Stimulated activated CD8-positive, alpha-beta memory T cell treated with anti-CD3 and anti-CD28 coated beads, Interleukin-15, amount 100 ng/mL, for 1 hour (primary cell): ENCODE data around the gene PMM2.

Experiments used
- DNase-seq: peaks from one replicate; pipeline ENCODE4 v3.0.0-alpha.2; 2020; ENCODE audit warnings: low read depth

The PMM2 gene

DNA sequence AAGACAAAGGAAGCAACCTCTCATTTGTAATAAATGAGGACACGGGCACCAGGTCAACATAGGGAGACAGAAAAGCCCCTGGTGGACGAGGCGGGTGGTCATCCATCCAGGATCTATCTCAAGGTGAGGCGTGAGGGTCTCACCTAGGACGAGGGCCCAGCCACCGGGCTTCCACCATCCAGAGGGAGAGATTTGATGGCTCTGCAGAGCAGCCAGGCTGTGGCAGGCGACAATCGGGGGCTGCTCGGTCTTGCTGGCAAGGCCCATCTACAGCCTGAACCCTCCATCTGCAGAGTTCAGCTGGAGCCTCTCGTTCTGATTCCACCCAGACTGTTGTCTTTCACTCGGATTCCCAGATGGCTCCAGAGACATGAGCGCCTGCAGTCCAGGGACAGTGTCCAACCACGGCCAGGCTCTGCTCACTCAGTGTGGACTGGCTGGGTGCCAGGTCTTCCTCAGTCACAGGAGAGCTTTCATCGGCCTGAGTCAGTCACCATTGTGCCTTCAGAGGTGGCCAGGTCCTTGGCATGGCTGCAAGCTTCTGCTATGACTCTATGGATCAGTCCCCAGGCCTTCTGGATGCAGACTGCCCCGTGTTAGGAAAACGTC is 90.4 kb downstream of the PMM2 start:
- no peak for DNase-seq

GRCh38 chr16:8888951-8889892 is 91.6 kb downstream of the PMM2 start:
- no peak for DNase-seq

DNA sequence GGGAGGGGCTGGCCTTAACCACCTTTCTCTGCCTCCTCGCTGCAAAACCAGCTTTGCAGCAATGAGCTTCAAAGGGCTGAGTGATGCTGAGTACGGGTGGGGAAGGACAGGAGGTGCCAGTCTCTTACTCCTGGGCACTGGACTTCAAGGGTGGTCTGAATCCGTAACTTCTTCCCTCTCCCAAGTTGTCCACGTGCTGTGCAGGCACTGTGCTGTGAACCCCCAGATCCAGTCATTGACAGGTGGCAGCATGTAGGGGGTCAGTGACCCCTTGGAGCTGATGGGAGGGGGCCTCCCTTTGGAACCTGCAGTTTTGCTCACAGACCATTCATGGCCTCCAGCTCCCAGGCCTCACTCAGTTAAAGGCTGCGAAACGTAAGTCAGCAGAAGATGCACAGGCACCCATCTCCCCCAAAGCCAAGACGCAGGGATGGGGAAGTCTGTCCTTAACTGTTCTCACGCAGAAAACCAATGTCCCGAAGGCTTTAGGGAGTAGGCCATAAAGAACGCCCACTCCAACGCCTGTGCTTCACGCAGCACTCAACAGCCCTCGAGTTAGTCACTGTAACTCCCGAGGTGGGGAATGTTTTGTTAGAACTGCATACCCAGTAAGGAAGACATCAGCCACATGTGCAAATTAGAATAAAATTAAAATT is 92.4 kb downstream of the PMM2 start:
- DNase-seq: no peak

DNA sequence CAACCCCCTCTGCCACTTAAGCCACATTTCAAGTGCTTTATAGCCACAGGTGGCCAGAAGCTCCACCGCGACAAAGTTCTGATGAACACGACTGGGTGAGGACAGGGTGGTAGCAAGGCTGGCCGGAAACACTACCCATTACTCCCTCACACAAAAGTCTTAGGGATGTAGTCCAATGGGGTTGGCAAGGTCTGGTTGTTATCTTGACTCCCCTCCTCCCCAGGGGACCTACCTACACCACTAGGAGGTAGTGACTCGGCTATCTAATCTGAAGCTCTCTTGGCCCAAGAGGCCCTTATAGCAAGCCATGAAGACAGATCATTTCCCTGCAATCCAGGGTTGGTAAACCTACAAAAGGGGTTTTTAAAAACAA is 92.9 kb downstream of the PMM2 start:
- DNase-seq: no peak

GRCh38 chr16:8892101-8892575 is 94.5 kb downstream of the PMM2 start:
- DNase-seq: no peak

GRCh38 chr16:8893426-8893825 is 95.8 kb downstream of the PMM2 start:
- DNase-seq: no peak

GRCh38 chr16:8893976-8894690 is 96.5 kb downstream of the PMM2 start:
- DNase-seq: no peak

GRCh38 chr16:8894736-8895334 is 97.2 kb downstream of the PMM2 start:
- no peak for DNase-seq

DNA sequence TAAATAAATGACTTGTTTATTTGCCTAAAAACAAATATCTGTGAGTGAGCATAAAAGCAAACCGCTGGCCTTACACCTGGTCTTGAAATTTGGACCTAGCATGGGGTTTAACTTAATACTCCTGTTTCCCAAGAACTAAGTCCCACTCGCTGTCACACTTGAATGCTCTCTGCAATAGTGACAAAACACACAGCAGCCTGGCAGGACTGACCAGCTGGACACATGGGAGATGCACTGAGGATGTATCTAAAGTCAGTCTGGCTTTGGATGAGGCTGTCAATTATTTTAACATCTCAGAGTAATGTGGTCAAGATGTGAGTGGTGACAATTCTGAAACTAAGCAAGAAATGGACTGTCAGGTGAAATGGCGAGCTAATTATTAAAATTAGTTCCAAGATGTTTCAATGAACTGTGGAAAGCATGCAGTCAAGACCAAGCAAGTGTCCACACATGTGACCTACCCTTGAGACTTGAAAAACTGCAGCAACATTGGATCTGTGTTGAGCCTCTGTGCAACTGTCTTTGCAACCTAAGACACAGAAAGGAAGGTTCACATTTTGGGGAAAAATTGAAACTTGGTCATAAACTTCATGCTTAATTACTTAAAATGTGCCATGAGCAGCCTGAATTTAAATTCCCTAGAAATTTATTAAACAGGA is 101.2 kb downstream of the PMM2 start:
- no peak for DNase-seq
